ENCODE measurements around the gene RPS18.

Gene RPS18

GRCh38 chr6:33315793-33316602, 44.1 kb downstream of the RPS18 start:
- DNase-seq, result no peak

GRCh38 chr6:33316603-33317418, 44.9 kb downstream of the RPS18 start:
- DNase-seq, result no peak

GRCh38 chr6:33317419-33317668, 45.5 kb downstream of the RPS18 start:
- DNase-seq, result peak; percentile 72

- DNase-seq, result peak; percentile 99
These were observed 46.0 kb downstream of the RPS18 start, which contains the start of gene ZBTB22 for GRCh38 chr6:33317669-33318425. Gene ZBTB22 (minus strand): TSS chr6:33317744. CDS start chr6:33316916, 828 bp downstream.

GRCh38 chr6:33318426-33319073, 46.7 kb downstream of the RPS18 start:
- no peak for DNase-seq

GRCh38 chr6:33319939-33320314, 48.1 kb downstream of the RPS18 start:
- DNase-seq, result no peak

GRCh38 chr6:33320315-33321181, 48.7 kb downstream of the RPS18 start:
- no peak for DNase-seq

GRCh38 chr6:33321227-33321626, 49.4 kb downstream of the RPS18 start:
- no peak for DNase-seq

- no peak for DNase-seq
These were observed 51.7 kb downstream of the RPS18 start for GRCh38 chr6:33323623-33323948.

- DNase-seq, result no peak
These were observed 52.2 kb downstream of the RPS18 start for GRCh38 chr6:33324125-33324524.

All from midbrain (tissue), 1 donor.